K562 (cell line): ENCODE results near the gene EHBP1L1. TPM values are rescaled to one million over a fixed set of nuclear protein-coding genes. Genes with fewer than 3 reads are reported as not detected.
A peak's percentile ranks its signal among the peaks of the same experiment; 100 is the strongest.

ENCODE experiments used
- ATF3 ChIP-seq, 2 experiments: fragments of 450-650 bp in 1 of 2; sonication (generic) in 1 of 2; formaldehyde crosslinking in 1 of 2; IDR thresholded peaks in 1 of 2; conservative IDR thresholded peaks in 1 of 2; 2 replicates each; pipeline versions ENCODE4 v1.6.1 to v1.8.1; 2016 to 2023; ENCODE audit warnings: mild to moderate bottlenecking in 2 of 2, moderate library complexity in 2 of 2, inconsistent platforms in 1 of 2, missing genetic modification reagents in 1 of 2
- CBX2 ChIP-seq: fragments of 200-600 bp; sonication (generic); IDR thresholded peaks from one replicate; pipeline ENCODE4 v1.6.1; 2012; ENCODE audit warnings: mild to moderate bottlenecking, low read length, inconsistent platforms; ENCODE audit not compliant: insufficient read depth, poor library complexity, severe bottlenecking
- CREBBP ChIP-seq: IDR thresholded peaks from one replicate; pipeline ENCODE4 v1.6.1; 2012; ENCODE audit warnings: low read depth, mild to moderate bottlenecking, control low read depth, inconsistent platforms, low read length
- DACH1 ChIP-seq: fragments of 450-650 bp; IDR thresholded peaks from 2 replicates; pipeline ENCODE4 v1.6.1; 2018; ENCODE audit not compliant: partially characterized antibody
- ETS2 ChIP-seq: IDR thresholded peaks from 2 replicates; pipeline ENCODE4 v1.6.1; 2016; ENCODE audit warnings: borderline replicate concordance, missing genetic modification characterization, mild to moderate bottlenecking, moderate library complexity, missing compliant biosample characterization; ENCODE audit not compliant: poor library complexity, severe bottlenecking
- ETV1 ChIP-seq: fragments of 450-650 bp; conservative IDR thresholded peaks from 2 replicates; pipeline ENCODE4 v1.6.1; 2016; ENCODE audit warnings: missing genetic modification characterization, control low read depth, low read depth, missing compliant biosample characterization
- HDAC3 ChIP-seq: fragments of 450-650 bp; IDR thresholded peaks from 2 replicates; pipeline ENCODE4 v1.6.1; 2018; ENCODE audit warnings: borderline replicate concordance, mild to moderate bottlenecking, moderate library complexity; ENCODE audit not compliant: partially characterized antibody
- HMG20B ChIP-seq: fragments of 250-450 bp; sonication (Bioruptor Pico); IDR thresholded peaks from 2 replicates; pipeline ENCODE4 v1.5.0; 2021; ENCODE audit warnings: mild to moderate bottlenecking
- ID3 ChIP-seq, 2 experiments: fragments of 250-450 bp in 1 of 2; fragments of 450-650 bp in 1 of 2; sonication (Bioruptor Pico) in 1 of 2; IDR thresholded peaks; 2 replicates each; pipeline versions ENCODE4 v1.6.1 to v1.8.0; 2016 to 2021; ENCODE audit warnings: mild to moderate bottlenecking in 2 of 2, moderate library complexity in 2 of 2, missing compliant biosample characterization in 1 of 2, missing genetic modification characterization in 1 of 2
- MTA1 ChIP-seq: fragments of 450-650 bp; IDR thresholded peaks from 2 replicates; pipeline ENCODE4 v1.6.1; 2017; ENCODE audit warnings: borderline replicate concordance
- MYBL2 ChIP-seq, 2 experiments: fragments of 450-650 bp in 1 of 2; sonication (generic) in 1 of 2; formaldehyde crosslinking in 1 of 2; IDR thresholded peaks; 2 replicates each; pipeline versions ENCODE4 v1.6.1 to v1.8.1; 2017 to 2022; ENCODE audit warnings: borderline replicate concordance in 1 of 2, inconsistent platforms in 1 of 2, low read depth in 1 of 2, mild to moderate bottlenecking in 1 of 2, missing genetic modification reagents in 1 of 2, moderate library complexity in 1 of 2
- POU5F1 ChIP-seq: fragments of 150-350 bp; IDR thresholded peaks from 2 replicates; pipeline ENCODE4 v1.6.1; 2014; ENCODE audit warnings: borderline replicate concordance, low read length, low read depth, mild to moderate bottlenecking; ENCODE audit not compliant: partially characterized antibody
- PREB ChIP-seq: sonication (generic); formaldehyde crosslinking; IDR thresholded peaks from 2 replicates; pipeline ENCODE4 v1.8.1; 2023; ENCODE audit warnings: mild to moderate bottlenecking, missing genetic modification reagents
- RBM39 ChIP-seq: fragments of 200-400 bp; formaldehyde crosslinking; optimal IDR thresholded peaks from 2 replicates; pipeline ENCODE3; 2018; ENCODE audit warnings: low read depth, low read length
- TCF3 ChIP-seq: sonication (generic); formaldehyde crosslinking; IDR thresholded peaks from 2 replicates; pipeline ENCODE4 v1.4.0; 2020; ENCODE audit warnings: mild to moderate bottlenecking, missing genetic modification reagents
- XRCC4 ChIP-seq: IDR thresholded peaks from one replicate; pipeline ENCODE4 v1.6.1; 2011; ENCODE audit not compliant: insufficient read depth, insufficient read length; ENCODE audit errors: extremely low read depth
- ZNF592 ChIP-seq: fragments of 450-650 bp; IDR thresholded peaks from 2 replicates; pipeline ENCODE4 v1.6.1; 2017; ENCODE audit warnings: antibody characterized with exemption, mild to moderate bottlenecking
- polyA plus RNA-seq, 8 experiments: library from polyadenylated mRNA; depleted of rRNA in 4 of 8; stranded (reverse) in 5 of 8; unstranded in 3 of 8; fragments of >200 nt; fragmentation: Nextera tagmentation in 2 of 8; fragmentation: Illumina TruSeq in 1 of 8; extraction: Ambion mirVana in 2 of 8; extraction: Trizol in 1 of 8; gene quantifications; 2 replicates each; pipeline versions ENCODE4 v1.2.1 to v1.2.3, GENCODE V29; 2011 to 2014; ENCODE audit warnings: inconsistent platforms in 1 of 8, missing spikeins in 1 of 8
- total RNA-seq, 7 experiments: library from RNA; depleted of rRNA in 6 of 7; stranded (reverse); fragments of >200 nt in 6 of 7; fragmentation: Illumina TruSeq in 2 of 7; extraction: Trizol in 2 of 7; gene quantifications; 2 replicates each; pipeline versions ENCODE4 v1.2.1 to v1.2.3, GENCODE V29; 2011 to 2021; ENCODE audit warnings: low replicate concordance in 1 of 7

Gene EHBP1L1
- total and polyA plus RNA-seq, 9 of the 15 experiments (the other 6 are each of a cell fraction or from before 2014, with no cell fraction given), result 0.03 to 87.1 (median 26.3) TPM

DNA sequence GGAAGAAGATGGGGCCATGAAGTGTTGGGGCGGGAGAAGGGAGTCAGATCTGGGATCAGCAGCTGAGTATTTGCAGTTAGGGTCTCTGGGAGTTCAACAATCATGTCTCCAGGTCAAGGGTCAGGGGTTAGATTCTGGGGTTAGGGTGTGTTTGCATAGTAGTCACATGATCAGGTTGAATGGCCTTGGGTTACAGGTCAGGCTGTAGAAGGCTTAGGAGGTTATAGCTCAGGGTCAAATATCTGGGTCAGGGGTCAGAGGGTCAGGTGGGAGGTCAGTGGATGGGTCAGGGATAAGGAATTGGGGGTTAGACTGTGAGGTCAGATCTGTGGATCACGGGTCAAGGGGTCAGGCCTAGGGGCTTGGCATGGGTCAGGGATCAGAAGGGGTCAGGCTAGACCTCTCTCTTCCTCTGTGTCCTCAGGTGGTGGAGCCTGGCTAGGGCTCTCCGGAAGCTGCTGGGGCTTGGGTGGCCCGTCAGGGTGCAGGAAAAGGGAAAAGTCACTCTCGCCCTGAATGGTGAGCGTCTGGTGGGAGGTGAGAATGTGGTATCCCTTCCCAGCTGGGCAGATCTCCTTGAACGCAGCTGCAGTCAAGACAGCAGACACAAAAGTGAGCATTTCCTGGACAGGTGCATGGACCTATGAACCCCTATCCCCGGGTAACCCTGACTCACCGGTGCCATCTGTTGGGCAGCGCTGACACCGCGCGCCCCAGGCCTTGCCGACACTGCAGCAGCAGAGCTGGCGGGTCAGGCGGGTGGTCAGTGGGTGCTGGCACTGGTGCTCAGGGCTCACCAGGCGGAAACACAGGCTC is 24.1 kb upstream of the EHBP1L1 start (continued):
- no peak for TF ChIP-seq ID3 (CRISPR knock-in tag; IDR thresholded peaks at IDR 0.05)
- no peak for TF ChIP-seq ID3 (tag; IDR thresholded peaks at IDR 0.05)
- TF ChIP-seq RBM39, result no peak
- TF ChIP-seq TCF3 (CRISPR knock-in tag), result no peak
- no peak for TF ChIP-seq MTA1
- 0 out of 2 replicates have a peak, but pooled peaks have one; percentile 29 for TF ChIP-seq ATF3 (IDR thresholded peaks at IDR 0.05)
- TF ChIP-seq ATF3 (CRISPR knock-in tag; conservative IDR thresholded peaks at IDR 0.05), result no peak
- no peak for TF ChIP-seq HMG20B (CRISPR knock-in tag)
- TF ChIP-seq PREB, result no peak
- TF ChIP-seq POU5F1, result no peak
- TF ChIP-seq XRCC4, result no peak
- no peak for TF ChIP-seq HDAC3
- TF ChIP-seq MYBL2 (IDR thresholded peaks at IDR 0.05; ENCODE audit: low read depth), result no peak
- no peak for TF ChIP-seq MYBL2 (CRISPR knock-in tag; IDR thresholded peaks at IDR 0.05; ENCODE audit: borderline replicate concordance)
- TF ChIP-seq CBX2, result no peak
- TF ChIP-seq ETV1 (tag), result 0 out of 2 replicates have a peak, but pooled peaks have one; percentile 23
- TF ChIP-seq ETS2 (tag), result no peak
- no peak for TF ChIP-seq CREBBP
- peak; percentile 11 for TF ChIP-seq DACH1
- no peak for TF ChIP-seq ZNF592
